ENCODE data around the gene UBE2Q1. TPM values are rescaled to one million over a fixed set of nuclear protein-coding genes. Genes with fewer than 3 reads are reported as not detected.

The UBE2Q1 gene
- total RNA-seq, 1 experiment from 2014 or later, result 70.9 TPM

DNA sequence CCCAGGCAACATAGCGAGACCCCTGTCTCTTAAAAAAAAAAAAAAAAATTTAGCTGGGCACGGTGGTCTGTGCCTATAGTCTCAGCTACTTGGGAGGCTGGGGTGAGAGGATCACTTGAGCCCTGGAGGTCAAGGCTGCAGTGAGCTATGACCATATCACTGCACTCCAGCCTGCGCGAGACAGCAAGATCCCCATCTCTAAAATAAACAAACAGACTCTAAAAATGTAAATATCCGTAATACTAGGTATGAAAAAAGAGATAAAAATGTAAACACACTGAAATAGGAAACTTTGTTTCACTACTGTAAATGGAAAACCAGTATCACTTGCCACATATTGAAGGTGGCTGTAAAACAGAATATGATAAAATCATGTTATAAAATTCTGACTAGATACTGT is 32.3 kb upstream of the UBE2Q1 start:
- intact Hi-C loops (cut with micrococcal nuclease), result no loop called here
- Histone ChIP-seq H3K9me3 (ENCODE audit: control insufficient read depth in 1 of 2, insufficient read depth in 1 of 2, low read depth in 1 of 2, low read length in 2 of 2) (no peaks in the 10 kb centered on the region), H3K27me3 (ENCODE audit: insufficient read depth, low read length) (no peaks in the 10 kb centered on the region), H3K4me2 (ENCODE audit: low read length) (no peak overlapping the region), H3K27ac (ENCODE audit: low read depth, low read length) (no peak overlapping the region), H3K79me2 (ENCODE audit: insufficient read depth, low read length) (peaks cover 4% of the 10 kb centered on the region; the same call in 1 of the 2 replicates), H3K36me3 (ENCODE audit: control insufficient read depth in 1 of 2, insufficient read depth in 2 of 2, low read length in 2 of 2) (peaks cover 76 to 82% of the 10 kb centered on the region in 2 experiments), H3K4me1 (ENCODE audit: control insufficient read depth in 1 of 2, insufficient read depth in 2 of 2, low read length in 2 of 2) (no peaks in the 10 kb centered on the region), H3K4me3 (replicated peaks in 1 of 2; ENCODE audit: low read depth in 1 of 2, low read length in 2 of 2) (no peak overlapping the region), H2AFZ (ENCODE audit: low read depth, low read length, poor library complexity, severe bottlenecking) (no peak overlapping the region), H4K20me1 (ENCODE audit: insufficient read depth) (no peaks in the 10 kb centered on the region), H3K9ac (ENCODE audit: low read length) (no peak overlapping the region), H3K9me2 (ENCODE audit: insufficient read depth) (no peaks in the 10 kb centered on the region)
- no TSS peak for BruUV-seq (replicated peaks)
- RAD21 ChIA-PET (ENCODE audit: low non-redundant PET in 1 of 2, low total read pairs in 2 of 2, uncharacterized antibody in 2 of 2, unreplicated experiment in 2 of 2), result no interaction called here
- POLR2A ChIA-PET, result no interaction called here
- ATAC-seq, result no peak
- TF ChIP-seq POLR2AphosphoS5 (IDR thresholded peaks at IDR 0.05; ENCODE audit: low read depth, low read length), result no peak
- no peak for TF ChIP-seq SRF (IDR thresholded peaks at IDR 0.05; ENCODE audit: low read depth)
- DNase-seq (ENCODE audit: low read depth, low spot score), result no peak
- CTCF ChIA-PET, result no interaction called here

DNA sequence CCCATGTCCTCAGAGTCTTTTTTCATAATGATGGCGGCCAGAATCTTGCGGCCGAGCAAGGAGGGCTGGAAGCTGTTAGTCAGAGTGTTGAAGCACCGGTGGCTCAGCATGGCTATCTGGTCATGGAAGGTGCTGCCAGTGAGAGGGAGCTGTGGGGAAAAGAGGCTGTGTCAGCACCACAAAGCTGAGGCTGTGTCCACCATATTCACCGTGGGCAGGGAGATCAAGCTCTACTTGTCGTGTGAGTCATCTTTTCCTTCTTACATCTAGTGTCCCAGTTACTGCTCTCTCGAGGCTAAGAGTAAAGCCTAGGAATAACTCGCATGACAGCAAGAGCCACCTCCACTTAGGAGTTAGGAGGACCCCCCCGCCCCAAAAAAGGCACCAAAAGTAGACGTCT is 31.3 kb upstream of the UBE2Q1 start:
- ChIA-PET RAD21 (ENCODE audit: low non-redundant PET in 1 of 2, low total read pairs in 2 of 2, uncharacterized antibody in 2 of 2, unreplicated experiment in 2 of 2) (no interaction called here), CTCF (no interaction called here), POLR2A (no interaction called here)
- intact Hi-C loops (cut with micrococcal nuclease), result no loop called here
- DNase-seq (ENCODE audit: low read depth, low spot score), result no peak
- no peak overlapping the region for H3K27ac ChIP-seq (ENCODE audit: low read depth, low read length)
- no peak overlapping the region for H3K4me2 ChIP-seq (ENCODE audit: low read length)
- H3K9me3 ChIP-seq (ENCODE audit: control insufficient read depth in 1 of 2, insufficient read depth in 1 of 2, low read depth in 1 of 2, low read length in 2 of 2), result no peaks in the 10 kb centered on the region
- H3K27me3 ChIP-seq (ENCODE audit: insufficient read depth, low read length), result no peaks in the 10 kb centered on the region
- TF ChIP-seq JUND (IDR thresholded peaks at IDR 0.05) (no peak), EGR1 (IDR thresholded peaks at IDR 0.05; ENCODE audit: low read depth) (no peak), ELF1 (IDR thresholded peaks at IDR 0.05; ENCODE audit: borderline replicate concordance, low read depth) (no peak), EZH2 (IDR thresholded peaks at IDR 0.05) (no peak), ZFX (IDR thresholded peaks at IDR 0.05) (no peak), CBX3 (IDR thresholded peaks at IDR 0.05; ENCODE audit: low read depth) (no peak), RAD21 (IDR thresholded peaks at IDR 0.05; ENCODE audit: low read depth) (no peak), SP1 (IDR thresholded peaks at IDR 0.05; ENCODE audit: low read depth) (no peak), SRF (IDR thresholded peaks at IDR 0.05; ENCODE audit: low read depth) (no peak), CTCF (IDR thresholded peaks at IDR 0.05 in 2 of 3, conservative IDR thresholded peaks at IDR 0.05 in 1 of 3; ENCODE audit: borderline replicate concordance in 1 of 3, insufficient read depth in 1 of 3, low read depth in 2 of 3, low read length in 2 of 3) (no peak), YY1 (IDR thresholded peaks at IDR 0.05; ENCODE audit: extremely low read depth, insufficient replicate concordance, low read depth, low read length) (no peak), EZH2phosphoT487 (IDR thresholded peaks at IDR 0.05; ENCODE audit: borderline replicate concordance) (no peak), SIN3A (IDR thresholded peaks at IDR 0.05; ENCODE audit: low read depth) (no peak), ZNF274 (IDR thresholded peaks at IDR 0.05; ENCODE audit: low read depth, low read length) (no peak), CEBPB (IDR thresholded peaks at IDR 0.05; ENCODE audit: low read depth) (no peak)
- TF ChIP-seq, protein P1, sequence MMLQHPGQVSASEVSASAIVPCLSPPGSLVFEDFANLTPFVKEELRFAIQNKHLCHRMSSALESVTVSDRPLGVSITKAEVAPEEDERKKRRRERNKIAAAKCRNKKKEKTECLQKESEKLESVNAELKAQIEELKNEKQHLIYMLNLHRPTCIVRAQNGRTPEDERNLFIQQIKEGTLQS (IDR thresholded peaks at IDR 0.05), result no peak
- TF ChIP-seq, protein P2, sequence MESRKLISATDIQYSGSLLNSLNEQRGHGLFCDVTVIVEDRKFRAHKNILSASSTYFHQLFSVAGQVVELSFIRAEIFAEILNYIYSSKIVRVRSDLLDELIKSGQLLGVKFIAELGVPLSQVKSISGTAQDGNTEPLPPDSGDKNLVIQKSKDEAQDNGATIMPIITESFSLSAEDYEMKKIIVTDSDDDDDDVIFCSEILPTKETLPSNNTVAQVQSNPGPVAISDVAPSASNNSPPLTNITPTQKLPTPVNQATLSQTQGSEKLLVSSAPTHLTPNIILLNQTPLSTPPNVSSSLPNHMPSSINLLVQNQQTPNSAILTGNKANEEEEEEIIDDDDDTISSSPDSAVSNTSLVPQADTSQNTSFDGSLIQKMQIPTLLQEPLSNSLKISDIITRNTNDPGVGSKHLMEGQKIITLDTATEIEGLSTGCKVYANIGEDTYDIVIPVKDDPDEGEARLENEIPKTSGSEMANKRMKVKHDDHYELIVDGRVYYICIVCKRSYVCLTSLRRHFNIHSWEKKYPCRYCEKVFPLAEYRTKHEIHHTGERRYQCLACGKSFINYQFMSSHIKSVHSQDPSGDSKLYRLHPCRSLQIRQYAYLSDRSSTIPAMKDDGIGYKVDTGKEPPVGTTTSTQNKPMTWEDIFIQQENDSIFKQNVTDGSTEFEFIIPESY (IDR thresholded peaks at IDR 0.05; ENCODE audit: extremely low read depth, insufficient replicate concordance, low read length), result no peak
- H2AFZ ChIP-seq (ENCODE audit: low read depth, low read length, poor library complexity, severe bottlenecking), result no peak overlapping the region
- H4K20me1 ChIP-seq (ENCODE audit: insufficient read depth), result no peaks in the 10 kb centered on the region
- no peak for ATAC-seq
- H3K9me2 ChIP-seq (ENCODE audit: insufficient read depth), result no peaks in the 10 kb centered on the region
- H3K9ac ChIP-seq (ENCODE audit: low read length), result no peak overlapping the region
- H3K36me3 ChIP-seq (ENCODE audit: control insufficient read depth in 1 of 2, insufficient read depth in 2 of 2, low read length in 2 of 2), result peaks cover 82 to 85% of the 10 kb centered on the region in 2 experiments
- no peak overlapping the region for H3K4me3 ChIP-seq (replicated peaks in 1 of 2; ENCODE audit: low read depth in 1 of 2, low read length in 2 of 2)
- H3K4me1 ChIP-seq (ENCODE audit: control insufficient read depth in 1 of 2, insufficient read depth in 2 of 2, low read length in 2 of 2), result no peaks in the 10 kb centered on the region
- no TSS peak for BruUV-seq (replicated peaks)
- H3K79me2 ChIP-seq (ENCODE audit: insufficient read depth, low read length), result peaks cover 4% of the 10 kb centered on the region; the same call in 1 of the 2 replicates
